ENCODE data around the gene IKZF5. TPM values are rescaled to one million over a fixed set of nuclear protein-coding genes. Genes with fewer than 3 reads are reported as not detected.

The IKZF5 gene, protein sequence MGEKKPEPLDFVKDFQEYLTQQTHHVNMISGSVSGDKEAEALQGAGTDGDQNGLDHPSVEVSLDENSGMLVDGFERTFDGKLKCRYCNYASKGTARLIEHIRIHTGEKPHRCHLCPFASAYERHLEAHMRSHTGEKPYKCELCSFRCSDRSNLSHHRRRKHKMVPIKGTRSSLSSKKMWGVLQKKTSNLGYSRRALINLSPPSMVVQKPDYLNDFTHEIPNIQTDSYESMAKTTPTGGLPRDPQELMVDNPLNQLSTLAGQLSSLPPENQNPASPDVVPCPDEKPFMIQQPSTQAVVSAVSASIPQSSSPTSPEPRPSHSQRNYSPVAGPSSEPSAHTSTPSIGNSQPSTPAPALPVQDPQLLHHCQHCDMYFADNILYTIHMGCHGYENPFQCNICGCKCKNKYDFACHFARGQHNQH
- 5.4 and 14.8 TPM in 2 replicates for total RNA-seq (2014; rRNA removed; shearing (Covaris generic); ENCODE audit: low replicate concordance)

DNA sequence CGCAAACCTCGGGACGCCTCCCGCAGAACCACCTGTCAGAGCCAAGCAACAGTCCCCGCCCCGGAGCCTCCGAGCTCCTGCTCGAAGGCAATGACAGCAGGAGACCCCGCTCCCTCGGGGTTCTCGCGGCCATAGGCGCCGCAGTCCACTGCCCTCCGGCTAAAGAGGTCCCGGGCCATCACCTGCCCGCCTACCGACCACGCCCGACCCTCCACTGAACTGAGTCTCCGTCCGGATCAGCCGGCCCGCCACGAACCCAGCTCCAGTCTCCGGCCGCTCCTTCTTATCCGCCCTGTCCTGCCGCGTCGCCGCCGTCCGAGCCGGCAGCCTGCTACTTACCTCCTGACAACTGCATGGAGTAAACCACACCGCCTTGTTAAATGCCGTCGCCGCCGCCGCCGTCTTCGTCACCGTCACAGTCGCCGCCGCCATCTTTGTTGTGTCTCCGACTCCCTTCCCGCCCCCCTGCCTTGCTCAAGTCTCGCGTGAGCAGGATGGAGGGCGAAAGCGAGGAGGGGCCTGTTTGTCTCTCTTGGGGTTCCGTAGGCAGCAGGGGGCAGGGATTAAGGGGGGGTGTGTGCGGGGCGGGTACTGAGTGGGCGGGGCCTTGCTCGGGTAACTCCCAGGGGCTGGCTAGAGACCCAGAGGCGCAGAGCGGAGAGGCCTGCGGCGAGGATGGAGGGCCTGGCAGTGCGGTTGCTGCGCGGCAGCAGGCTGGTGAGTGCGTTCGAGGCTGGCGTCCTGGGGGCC lies at the start of gene IKZF5, which contains the start of gene ACADSB:
TSS of gene IKZF5 (minus strand) at position 441 of the 750 bp plus-strand sequence. CDS start 10,170 bp downstream, outside the sequence.
TSS of gene ACADSB (plus strand) at position 652 of the 750 bp plus-strand sequence. CDS start at position 676, 24 bp downstream.
- peak within 1 kb of the TSS; percentile 60 for H3K27ac ChIP-seq (ENCODE audit: low read length)
- H4K20me1 ChIP-seq (ENCODE audit: insufficient read depth, low read depth, low read length) = no peaks in the 10 kb centered on the region
- peaks cover 9% of the 10 kb centered on the region; the same call in 1 of the 2 replicates for H3K36me3 ChIP-seq (ENCODE audit: insufficient read depth, low read length)
- peak within 1 kb of the TSS; percentile 94 for H3K4me2 ChIP-seq (ENCODE audit: low read depth, low read length, poor library complexity, severe bottlenecking)
- peaks cover 50% of the 10 kb centered on the region for H3K79me2 ChIP-seq (ENCODE audit: low read length)
- H3K4me3 ChIP-seq (ENCODE audit: low read length) = peak within 1 kb of the TSS; percentile 99
- H3K27me3 ChIP-seq (ENCODE audit: low read length) = no peaks in the 10 kb centered on the region
- H3K9me2 ChIP-seq (replicated peaks; ENCODE audit: insufficient read depth, low read length) = no peaks in the 10 kb centered on the region
- peak within 1 kb of the TSS; percentile 94 for H3K9ac ChIP-seq (ENCODE audit: low read length)
- peak; percentile 99 for DNase-seq
- peaks cover 32% of the 10 kb centered on the region for H3K4me1 ChIP-seq (ENCODE audit: low read length)
- peak within 1 kb of the TSS; percentile 87 for H2AFZ ChIP-seq (ENCODE audit: low read length)
- no peaks in the 10 kb centered on the region for H3K9me3 ChIP-seq (ENCODE audit: low read length)

DNA sequence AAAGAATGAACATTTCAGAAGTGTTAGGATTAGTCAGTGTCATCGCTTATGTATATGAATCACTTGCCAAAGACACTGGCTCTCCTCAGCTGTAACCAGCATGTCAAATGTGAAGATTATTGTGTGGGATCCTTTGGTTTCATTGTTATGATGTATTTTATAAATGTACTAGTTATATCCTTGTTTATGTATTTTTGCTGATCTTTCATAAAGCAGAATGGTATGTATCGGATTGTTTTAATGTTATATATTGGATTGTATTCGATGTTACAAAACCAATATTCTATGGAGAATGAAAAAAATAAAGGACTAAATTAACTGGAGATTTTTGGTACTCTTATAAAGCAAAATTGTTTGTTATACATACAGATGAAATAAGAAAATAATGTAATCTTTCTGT lies 49.4 kb upstream of the IKZF5 start:
- H3K4me1 ChIP-seq (ENCODE audit: low read length) = no peaks in the 10 kb centered on the region
- no peaks in the 10 kb centered on the region for H3K27me3 ChIP-seq (ENCODE audit: low read length)
- H3K9me3 ChIP-seq (ENCODE audit: low read length) = no peaks in the 10 kb centered on the region
- no peak overlapping the region for H3K9ac ChIP-seq (ENCODE audit: low read length)
- no peak overlapping the region for H3K27ac ChIP-seq (ENCODE audit: low read length)
- no peak overlapping the region for H3K4me3 ChIP-seq (ENCODE audit: low read length)
- no peaks in the 10 kb centered on the region for H3K9me2 ChIP-seq (replicated peaks; ENCODE audit: insufficient read depth, low read length)
- no peaks in the 10 kb centered on the region for H3K79me2 ChIP-seq (ENCODE audit: low read length)
- DNase-seq = no peak
- no peaks in the 10 kb centered on the region for H4K20me1 ChIP-seq (ENCODE audit: insufficient read depth, low read depth, low read length)
- H2AFZ ChIP-seq (ENCODE audit: low read length) = no peak overlapping the region
- no peak overlapping the region for H3K4me2 ChIP-seq (ENCODE audit: low read depth, low read length, poor library complexity, severe bottlenecking)
- no peaks in the 10 kb centered on the region for H3K36me3 ChIP-seq (ENCODE audit: insufficient read depth, low read length)

DNA sequence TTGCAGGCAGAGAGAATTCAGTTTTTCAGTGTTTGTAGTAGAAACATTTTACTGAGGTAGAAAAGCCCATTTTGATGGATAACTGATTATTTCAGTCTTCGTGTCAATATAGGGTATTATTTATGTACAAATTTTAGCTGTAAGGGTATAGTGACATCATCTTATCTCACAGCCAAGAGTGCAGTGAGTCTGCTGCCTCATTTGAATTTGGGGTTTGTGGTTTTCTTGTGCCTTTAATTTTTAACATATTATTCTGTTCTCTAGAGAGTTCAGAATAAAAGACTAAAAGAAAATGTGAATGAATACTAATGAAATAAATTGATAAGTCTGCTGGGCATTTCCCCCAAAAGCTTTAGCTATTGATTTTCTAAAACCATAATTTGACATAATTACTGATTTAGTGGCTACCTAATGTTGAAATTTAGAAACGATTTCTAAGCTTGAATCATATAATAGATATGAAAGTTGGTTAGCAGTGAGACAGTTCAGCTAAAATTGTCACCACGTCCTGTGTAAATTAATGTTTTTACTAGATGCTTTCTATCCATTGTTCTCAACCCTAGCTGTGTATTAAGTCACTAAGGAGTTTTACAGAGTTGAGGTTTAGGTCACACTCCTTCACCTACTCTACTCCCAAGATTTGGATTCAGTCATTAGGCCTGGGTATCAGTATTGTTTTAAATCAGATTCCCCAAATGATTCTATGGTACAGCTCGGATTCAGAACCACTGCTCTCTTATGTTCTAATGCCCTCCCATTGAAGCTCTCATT lies 37.6 kb upstream of the IKZF5 start:
- Histone ChIP-seq H3K27me3 (ENCODE audit: low read length) (no peaks in the 10 kb centered on the region), H3K79me2 (ENCODE audit: low read length) (no peaks in the 10 kb centered on the region), H4K20me1 (ENCODE audit: insufficient read depth, low read depth, low read length) (no peaks in the 10 kb centered on the region), H3K9me2 (replicated peaks; ENCODE audit: insufficient read depth, low read length) (no peaks in the 10 kb centered on the region), H3K4me1 (ENCODE audit: low read length) (peaks cover 34% of the 10 kb centered on the region), H3K9me3 (ENCODE audit: low read length) (no peaks in the 10 kb centered on the region), H3K4me2 (ENCODE audit: low read depth, low read length, poor library complexity, severe bottlenecking) (peak overlapping the region; percentile 55), H3K36me3 (ENCODE audit: insufficient read depth, low read length) (no peaks in the 10 kb centered on the region), H3K9ac (ENCODE audit: low read length) (no peak overlapping the region), H3K4me3 (ENCODE audit: low read length) (0 out of 2 replicates have a peak overlapping the region, but pooled peaks have one; percentile 20), H2AFZ (ENCODE audit: low read length) (no peak overlapping the region), H3K27ac (ENCODE audit: low read length) (no peak overlapping the region)
- DNase-seq = peak; percentile 56

DNA sequence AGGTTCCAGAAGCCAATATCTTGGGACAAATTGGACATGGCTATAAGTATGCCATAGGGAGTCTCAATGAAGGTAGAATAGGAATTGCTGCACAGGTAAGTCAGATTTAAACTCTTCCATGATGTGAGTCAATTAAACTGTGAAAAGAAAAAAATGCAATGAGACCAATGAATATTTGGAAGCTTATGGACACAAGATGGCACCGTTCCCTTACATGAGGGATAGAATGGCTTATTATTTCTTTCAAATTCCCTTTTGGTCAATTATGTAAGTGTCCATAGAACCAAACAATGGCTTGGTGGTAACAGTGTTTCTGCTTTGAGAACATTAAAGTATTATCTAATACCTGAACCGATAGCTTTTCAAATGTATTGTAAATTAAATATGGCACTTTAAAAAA lies 35.8 kb upstream of the IKZF5 start:
- H3K9me2 ChIP-seq (replicated peaks; ENCODE audit: insufficient read depth, low read length) = no peaks in the 10 kb centered on the region
- no peaks in the 10 kb centered on the region for H3K79me2 ChIP-seq (ENCODE audit: low read length)
- H4K20me1 ChIP-seq (ENCODE audit: insufficient read depth, low read depth, low read length) = no peaks in the 10 kb centered on the region
- no peaks in the 10 kb centered on the region for H3K27me3 ChIP-seq (ENCODE audit: low read length)
- H3K9me3 ChIP-seq (ENCODE audit: low read length) = no peaks in the 10 kb centered on the region
- no peaks in the 10 kb centered on the region for H3K36me3 ChIP-seq (ENCODE audit: insufficient read depth, low read length)
- H3K27ac ChIP-seq (ENCODE audit: low read length) = no peak overlapping the region
- no peak overlapping the region for H3K4me2 ChIP-seq (ENCODE audit: low read depth, low read length, poor library complexity, severe bottlenecking)
- H2AFZ ChIP-seq (ENCODE audit: low read length) = no peak overlapping the region
- peaks cover 34% of the 10 kb centered on the region for H3K4me1 ChIP-seq (ENCODE audit: low read length)
- H3K4me3 ChIP-seq (ENCODE audit: low read length) = no peak overlapping the region
- no peak for DNase-seq
- no peak overlapping the region for H3K9ac ChIP-seq (ENCODE audit: low read length)

DNA sequence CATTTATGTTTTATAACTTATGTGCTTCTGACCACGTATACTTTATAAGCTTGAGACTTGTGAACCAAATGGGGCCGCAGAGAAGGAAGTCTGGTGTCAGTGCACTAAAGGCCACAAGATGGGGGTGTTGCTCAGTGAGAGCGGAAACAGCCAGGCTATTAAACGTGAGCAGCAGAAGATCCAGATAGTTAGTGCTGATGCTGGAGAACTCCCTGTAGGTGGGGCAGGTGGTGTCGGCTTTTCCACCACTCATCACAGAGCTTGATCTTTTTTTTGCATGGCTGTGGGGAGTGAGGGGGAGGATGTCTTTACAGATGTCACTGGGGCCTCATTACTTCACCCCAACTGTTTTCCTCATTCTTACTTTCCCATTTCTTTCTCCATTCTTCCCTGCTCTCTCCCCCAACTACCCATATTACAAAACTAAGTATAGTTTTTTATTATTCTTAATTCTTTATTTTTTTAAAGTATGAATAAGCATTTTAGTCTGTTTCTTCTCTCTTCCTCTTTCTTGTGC lies 34.9 kb upstream of the IKZF5 start:
- H3K9ac ChIP-seq (ENCODE audit: low read length) = no peak overlapping the region
- H3K9me2 ChIP-seq (replicated peaks; ENCODE audit: insufficient read depth, low read length) = no peaks in the 10 kb centered on the region
- H3K36me3 ChIP-seq (ENCODE audit: insufficient read depth, low read length) = no peaks in the 10 kb centered on the region
- no peaks in the 10 kb centered on the region for H3K27me3 ChIP-seq (ENCODE audit: low read length)
- H3K4me1 ChIP-seq (ENCODE audit: low read length) = peaks cover 34% of the 10 kb centered on the region
- no peak overlapping the region for H3K4me2 ChIP-seq (ENCODE audit: low read depth, low read length, poor library complexity, severe bottlenecking)
- H4K20me1 ChIP-seq (ENCODE audit: insufficient read depth, low read depth, low read length) = no peaks in the 10 kb centered on the region
- no peak overlapping the region for H3K27ac ChIP-seq (ENCODE audit: low read length)
- DNase-seq = peak; percentile 91
- no peaks in the 10 kb centered on the region for H3K9me3 ChIP-seq (ENCODE audit: low read length)
- H3K4me3 ChIP-seq (ENCODE audit: low read length) = no peak overlapping the region
- H2AFZ ChIP-seq (ENCODE audit: low read length) = no peak overlapping the region
- H3K79me2 ChIP-seq (ENCODE audit: low read length) = no peaks in the 10 kb centered on the region

DNA sequence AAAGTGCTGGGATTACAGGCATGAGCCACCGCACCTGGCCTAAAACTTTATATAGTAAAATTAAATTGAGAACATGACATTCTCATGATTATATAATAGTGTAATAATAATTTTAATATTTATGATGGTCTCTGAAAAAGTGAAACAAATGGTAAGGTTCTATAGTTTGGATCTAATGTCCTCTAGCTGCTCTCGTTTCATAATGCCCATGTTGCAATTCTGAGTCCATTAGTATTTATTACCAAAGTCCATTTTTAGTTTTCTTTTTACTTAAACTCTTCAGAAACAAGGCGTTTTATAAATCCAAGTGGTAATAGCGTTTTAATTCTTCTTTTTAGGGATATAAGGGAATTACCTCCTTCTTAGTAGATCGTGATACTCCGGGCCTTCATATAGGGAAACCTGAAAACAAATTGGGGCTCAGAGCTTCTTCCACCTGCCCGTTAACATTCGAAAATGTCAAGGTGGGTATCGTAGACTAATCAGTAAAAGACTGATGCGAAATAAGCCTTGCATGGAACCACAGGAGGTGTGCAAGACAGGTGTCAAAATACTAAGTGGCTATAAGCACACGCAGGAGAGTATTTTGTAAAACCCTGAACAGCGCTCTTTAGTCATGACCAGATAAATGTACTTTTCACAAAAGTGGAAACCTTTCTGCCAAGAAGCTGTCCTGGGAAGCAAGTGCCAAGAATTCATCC lies 34.3 kb upstream of the IKZF5 start:
- Histone ChIP-seq H3K27me3 (ENCODE audit: low read length) (no peaks in the 10 kb centered on the region), H4K20me1 (ENCODE audit: insufficient read depth, low read depth, low read length) (no peaks in the 10 kb centered on the region), H3K79me2 (ENCODE audit: low read length) (no peaks in the 10 kb centered on the region), H3K9me2 (replicated peaks; ENCODE audit: insufficient read depth, low read length) (no peaks in the 10 kb centered on the region), H3K27ac (ENCODE audit: low read length) (no peak overlapping the region), H3K4me2 (ENCODE audit: low read depth, low read length, poor library complexity, severe bottlenecking) (no peak overlapping the region), H3K9ac (ENCODE audit: low read length) (no peak overlapping the region), H3K4me3 (ENCODE audit: low read length) (no peak overlapping the region), H3K4me1 (ENCODE audit: low read length) (peaks cover 29% of the 10 kb centered on the region), H3K9me3 (ENCODE audit: low read length) (no peaks in the 10 kb centered on the region), H2AFZ (ENCODE audit: low read length) (no peak overlapping the region), H3K36me3 (ENCODE audit: insufficient read depth, low read length) (no peaks in the 10 kb centered on the region)
- no peak for DNase-seq

DNA sequence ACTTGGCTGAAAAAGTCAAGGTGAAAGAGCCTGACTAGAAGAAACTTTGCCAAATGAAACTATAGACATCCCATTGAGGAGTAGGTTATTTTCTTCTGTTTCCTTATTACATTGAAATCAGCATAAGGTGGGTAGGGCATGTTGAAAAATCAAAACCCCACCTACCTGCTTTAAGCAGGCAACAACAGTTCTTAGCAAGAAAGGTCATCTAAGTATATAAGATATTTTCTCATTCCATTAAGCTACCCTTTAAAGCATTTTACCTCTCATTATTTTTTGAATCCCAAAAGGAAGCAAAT lies 31.0 kb upstream of the IKZF5 start:
- Histone ChIP-seq H3K4me2 (ENCODE audit: low read depth, low read length, poor library complexity, severe bottlenecking) (no peak overlapping the region), H3K9me2 (replicated peaks; ENCODE audit: insufficient read depth, low read length) (no peaks in the 10 kb centered on the region), H3K4me3 (ENCODE audit: low read length) (no peak overlapping the region), H3K79me2 (ENCODE audit: low read length) (no peaks in the 10 kb centered on the region), H3K27ac (ENCODE audit: low read length) (no peak overlapping the region), H3K9me3 (ENCODE audit: low read length) (no peaks in the 10 kb centered on the region), H3K4me1 (ENCODE audit: low read length) (peaks cover 3% of the 10 kb centered on the region), H2AFZ (ENCODE audit: low read length) (no peak overlapping the region), H3K27me3 (ENCODE audit: low read length) (no peaks in the 10 kb centered on the region), H3K9ac (ENCODE audit: low read length) (no peak overlapping the region), H3K36me3 (ENCODE audit: insufficient read depth, low read length) (no peaks in the 10 kb centered on the region), H4K20me1 (ENCODE audit: insufficient read depth, low read depth, low read length) (no peaks in the 10 kb centered on the region)
- DNase-seq = no peak

Measured in Karpas-422 (cell line).